Activated naive CD4-positive, alpha-beta T cell treated with Interleukin-2 at 50 U/mL for 16 hours (primary cell): ENCODE data around the gene KRT36.

ENCODE experiments used
- DNase-seq: peaks from one replicate; pipeline ENCODE4 v3.0.0-alpha.2; 2020

Gene KRT36

DNA sequence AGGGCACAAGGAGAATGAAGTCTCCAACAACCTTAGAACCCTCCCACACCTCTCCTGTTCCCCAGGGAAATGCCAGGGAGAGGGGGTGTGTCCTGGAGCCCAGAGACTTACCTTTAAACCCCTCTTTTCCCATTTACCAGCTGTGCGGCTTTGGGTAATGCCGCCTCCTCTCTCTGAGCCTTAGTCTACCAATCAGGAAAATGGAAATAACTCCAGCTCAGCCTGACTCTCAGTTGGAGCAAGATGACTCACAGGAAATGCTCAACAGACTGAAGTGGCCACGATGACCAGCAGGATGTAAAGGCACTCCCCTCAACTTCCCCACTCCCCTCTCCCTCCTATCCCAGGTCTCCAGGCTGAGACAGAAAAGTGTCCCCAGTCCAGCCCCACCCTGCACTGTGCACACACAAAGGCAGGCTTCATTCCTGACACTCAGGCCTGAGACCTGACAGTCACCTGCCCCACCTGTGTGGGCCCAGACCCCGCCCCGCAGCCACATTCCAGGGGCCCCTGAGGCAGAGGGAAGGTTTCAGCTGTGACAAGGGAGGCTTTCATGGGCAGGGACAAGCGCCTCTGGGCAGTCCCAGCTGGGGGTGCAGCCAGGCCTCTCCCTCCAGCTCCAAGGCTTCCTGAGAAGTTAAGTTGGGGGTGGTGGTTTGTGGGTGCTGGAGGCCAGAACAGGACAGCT lies 32.0 kb upstream of the KRT36 start:
- DNase-seq: no peak

DNA sequence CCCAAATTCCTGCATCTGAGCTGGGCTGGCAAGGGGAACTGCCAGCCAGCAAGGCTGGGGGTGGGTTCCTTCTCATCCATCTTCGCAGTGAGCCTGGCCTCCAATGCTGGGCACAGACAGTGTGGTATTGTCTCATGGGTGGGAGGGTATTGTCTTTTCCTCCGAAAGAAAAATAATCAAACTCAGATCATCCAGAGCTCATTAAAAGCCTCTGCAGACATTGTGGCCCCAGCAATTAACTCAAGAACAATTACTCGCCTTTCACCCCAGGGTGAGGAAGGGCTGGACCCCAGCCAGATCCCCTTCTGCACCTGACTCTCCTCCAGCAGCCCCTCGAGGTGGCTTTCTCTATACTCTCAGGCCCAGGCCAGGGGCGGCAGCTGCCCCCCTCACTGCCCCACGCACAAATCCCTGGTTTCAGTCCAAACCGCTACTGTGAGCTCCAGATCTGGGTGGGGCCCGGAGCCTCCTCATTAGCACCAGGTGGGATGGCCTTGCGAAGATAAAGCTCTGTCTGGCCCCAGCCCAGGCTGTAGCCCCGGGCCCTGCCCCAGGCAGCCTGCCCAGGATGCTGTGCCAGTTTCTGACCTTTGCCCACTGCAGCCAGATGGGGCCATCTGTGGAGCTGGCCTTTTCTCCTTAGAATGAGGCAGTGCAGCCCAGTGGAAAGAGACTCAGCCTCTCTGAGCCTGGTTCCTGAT lies 31.3 kb upstream of the KRT36 start:
- no peak for DNase-seq

DNA sequence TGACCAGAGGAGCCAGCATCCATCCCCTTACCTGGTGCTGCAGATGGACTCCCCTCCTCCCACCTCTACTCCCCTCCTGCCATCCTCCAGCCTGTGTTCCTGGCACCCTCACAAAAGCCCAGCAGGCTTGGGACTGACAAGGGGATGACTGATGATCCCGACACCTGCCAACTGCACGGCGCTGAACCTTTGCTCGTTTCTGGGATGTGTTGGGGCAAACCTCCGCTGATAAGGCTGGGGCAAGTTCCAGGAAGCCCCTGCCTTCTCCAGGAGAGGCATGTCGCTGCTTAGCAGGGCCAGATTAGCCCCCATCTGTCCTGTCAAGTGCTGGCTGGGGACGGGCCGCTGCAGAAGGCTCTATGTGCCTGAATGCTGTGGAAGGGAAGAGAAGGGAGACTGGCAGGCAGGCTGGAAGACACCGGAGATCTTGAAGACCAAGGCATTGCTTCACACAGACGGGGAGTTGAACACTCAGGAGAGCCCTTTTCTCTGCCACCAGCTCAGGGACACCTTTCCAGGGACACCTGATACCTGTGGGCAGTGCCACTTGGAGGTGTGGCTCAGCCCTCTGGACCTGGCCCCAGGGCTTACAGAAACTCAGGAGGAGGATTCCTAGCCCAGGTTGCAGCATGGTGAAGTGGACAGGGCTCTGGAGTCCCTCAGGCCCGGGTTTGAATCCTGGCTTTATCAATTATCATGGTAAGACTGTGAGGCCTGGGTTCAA lies 30.0 kb upstream of the KRT36 start:
- DNase-seq: no peak

DNA sequence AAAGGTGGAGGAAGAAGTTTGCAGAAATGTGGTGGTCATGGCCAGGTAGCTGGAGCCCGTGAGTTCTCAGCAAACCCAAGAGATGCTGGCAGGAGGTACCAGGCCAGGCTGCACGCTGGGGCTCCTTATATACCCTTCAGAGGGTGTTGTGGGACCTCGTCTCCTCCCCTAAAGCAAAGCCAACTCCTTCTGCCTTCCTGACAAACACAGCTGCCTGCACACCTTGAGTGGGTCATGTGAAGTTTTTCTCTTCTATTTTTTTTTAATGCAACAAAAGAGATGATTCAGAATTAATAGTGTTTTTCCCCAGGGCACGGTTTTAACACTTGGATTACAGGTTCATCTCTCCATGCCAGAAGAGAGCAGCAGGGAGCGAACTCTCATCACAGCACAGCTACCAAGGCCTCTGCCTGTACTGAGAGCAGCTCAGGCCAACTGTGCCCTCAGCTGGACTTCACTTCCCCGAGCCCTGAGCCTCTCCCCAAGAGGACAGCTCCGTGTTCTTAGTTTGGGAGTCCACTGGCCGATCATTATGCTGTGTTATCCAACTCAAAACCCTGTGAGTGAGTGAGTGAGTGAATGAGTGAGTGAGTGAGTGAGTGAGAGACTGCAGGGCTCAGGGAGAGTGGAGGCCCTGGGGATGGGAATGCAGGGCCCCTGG lies 29.2 kb upstream of the KRT36 start, which contains the start of gene KRT15:
Gene KRT15, minus strand, starts transcription at position 102 of the 661 bp plus-strand sequence. Its CDS starts 63 bp downstream, at position 39.
- DNase-seq: no peak

DNA sequence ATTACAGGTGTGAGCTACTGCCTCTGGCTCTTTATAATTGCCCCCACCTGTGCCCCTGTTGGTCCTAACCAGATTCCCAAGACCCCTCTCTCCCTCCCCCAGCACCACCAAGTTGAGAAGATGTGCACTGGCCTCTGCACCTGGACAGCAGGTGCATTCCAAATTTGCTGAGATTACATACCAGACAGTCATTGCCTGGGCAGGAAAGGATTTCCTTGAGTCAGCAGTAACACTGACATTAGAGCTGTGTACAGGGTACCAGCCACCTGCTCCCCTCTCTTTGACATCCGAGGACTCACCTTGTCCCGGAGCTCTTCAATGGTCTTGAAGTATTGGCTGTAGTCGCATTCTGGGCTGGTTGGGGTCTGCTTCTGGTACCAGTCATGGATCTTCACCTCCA lies 28.3 kb upstream of the KRT36 start:
- no peak for DNase-seq

DNA sequence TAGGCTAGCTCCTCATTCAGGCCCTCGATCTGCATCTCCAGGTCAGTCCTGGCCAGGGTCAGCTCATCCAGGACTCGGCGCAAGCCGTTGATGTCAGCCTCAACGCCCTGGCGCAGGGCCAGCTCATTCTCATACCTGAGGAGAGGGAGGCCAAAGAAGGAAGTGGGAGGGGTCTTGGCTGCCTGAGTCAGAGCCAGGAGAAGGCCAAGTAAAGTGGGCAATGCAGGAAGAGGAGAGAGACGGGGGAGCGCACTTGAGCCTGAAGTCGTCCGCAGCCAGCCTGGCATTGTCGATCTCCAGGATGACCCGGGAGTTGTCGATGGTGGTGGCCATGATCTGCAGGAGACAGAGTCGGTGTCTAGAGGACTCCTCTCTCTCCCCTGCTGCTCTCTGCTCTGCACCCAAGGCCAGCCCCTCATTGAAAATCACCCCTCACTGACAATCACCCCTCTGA lies 27.1 kb upstream of the KRT36 start:
- DNase-seq: no peak

DNA sequence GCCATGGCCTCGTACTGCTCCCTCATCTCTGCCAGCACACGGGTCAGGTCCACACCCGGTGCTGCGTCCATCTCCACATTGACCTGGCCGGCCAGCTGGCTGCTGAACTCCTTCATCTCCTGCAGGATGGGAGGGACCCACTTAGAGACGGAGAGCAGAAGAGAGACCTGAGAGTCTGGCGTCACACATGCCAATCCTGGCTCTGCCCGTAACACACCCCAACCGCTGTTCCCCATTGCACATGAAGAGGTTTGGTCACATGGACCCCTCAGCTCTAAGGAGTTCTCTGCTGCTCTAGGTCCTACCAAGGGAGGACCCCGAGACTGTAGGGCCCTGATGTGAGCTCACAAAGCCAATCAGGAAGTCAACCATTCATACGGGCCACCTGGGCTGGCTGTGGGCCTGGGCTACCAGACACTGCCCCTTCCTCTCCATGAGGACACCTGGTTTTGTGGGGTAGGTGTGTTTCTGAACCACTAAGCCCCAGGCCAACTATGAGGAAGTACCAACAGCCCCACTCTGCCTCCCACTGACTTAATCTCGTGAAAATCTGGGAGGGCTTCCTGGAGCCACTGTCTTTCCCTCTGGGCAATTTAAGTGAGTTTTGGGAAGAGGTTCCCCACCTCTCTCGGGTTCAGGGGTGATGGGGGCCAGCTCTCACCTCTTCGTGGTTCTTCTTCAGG lies 26.6 kb upstream of the KRT36 start:
- no peak for DNase-seq

DNA sequence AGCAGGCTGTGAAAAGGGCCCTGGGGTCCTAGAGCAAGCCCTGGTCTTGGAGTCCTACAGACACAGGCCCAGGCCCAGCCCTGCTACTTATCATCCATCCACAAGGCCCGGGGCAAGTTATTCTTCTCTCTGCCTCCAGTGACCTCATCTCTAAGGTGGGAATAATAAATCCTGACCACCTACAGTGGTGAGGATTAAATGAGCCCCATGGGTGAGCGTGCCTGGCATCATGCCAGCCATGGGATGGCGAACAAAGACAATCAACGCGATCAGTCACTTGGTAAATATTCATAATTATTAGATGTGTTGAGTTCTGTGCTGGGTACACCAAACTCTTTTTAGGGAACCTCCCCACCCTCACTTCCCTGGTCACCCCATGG lies 23.4 kb upstream of the KRT36 start:
- no peak for DNase-seq

DNA sequence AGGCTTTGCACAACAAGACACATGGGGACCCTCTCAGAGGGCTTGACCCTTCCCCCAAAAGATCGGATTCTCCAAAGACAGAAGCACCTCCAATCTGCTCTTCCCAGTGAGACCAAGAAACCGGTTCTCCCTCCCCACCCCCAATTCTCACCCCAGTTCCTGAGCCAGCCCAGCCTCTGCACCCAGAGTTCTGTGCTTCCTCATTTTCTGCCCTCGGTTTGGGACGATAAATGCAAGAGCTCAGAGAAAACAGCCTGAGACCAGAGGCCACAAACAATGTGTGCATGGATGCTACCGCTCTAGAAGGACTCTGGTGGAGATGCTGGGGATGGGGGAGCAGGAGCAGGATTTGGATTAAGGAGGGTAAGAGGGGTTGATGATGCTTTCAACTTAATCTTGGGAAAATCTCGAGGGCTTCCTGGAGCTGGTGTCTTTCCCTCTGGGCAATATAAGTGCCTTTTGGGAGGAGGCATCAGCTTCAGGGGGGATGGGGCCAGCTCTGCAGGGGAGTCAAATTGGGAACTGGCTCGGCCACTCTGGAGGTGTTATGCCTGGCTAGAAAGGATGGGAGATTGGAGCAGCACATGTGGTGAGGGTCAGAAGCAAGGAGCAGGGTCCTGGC lies 22.9 kb upstream of the KRT36 start:
- DNase-seq: no peak

DNA sequence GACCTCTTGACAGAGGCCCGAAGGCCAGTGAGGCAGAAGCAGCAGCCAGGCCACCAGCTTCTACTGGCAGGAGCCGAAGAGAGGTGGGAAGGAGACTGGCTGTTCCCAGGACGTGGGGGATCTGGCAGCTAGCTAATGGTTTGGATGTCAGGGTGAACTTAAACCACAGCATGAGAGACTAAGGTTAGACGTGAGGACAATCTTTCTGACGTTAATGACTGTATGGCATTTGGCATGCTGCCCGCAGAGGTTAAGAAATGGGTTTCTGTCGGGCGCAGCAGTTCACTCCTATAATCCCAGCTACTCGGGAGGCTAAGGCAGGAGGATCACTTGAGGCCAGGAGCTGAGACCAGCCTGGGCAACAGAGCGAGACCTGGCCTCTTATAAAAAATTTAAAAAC lies 22.0 kb upstream of the KRT36 start:
- no peak for DNase-seq

DNA sequence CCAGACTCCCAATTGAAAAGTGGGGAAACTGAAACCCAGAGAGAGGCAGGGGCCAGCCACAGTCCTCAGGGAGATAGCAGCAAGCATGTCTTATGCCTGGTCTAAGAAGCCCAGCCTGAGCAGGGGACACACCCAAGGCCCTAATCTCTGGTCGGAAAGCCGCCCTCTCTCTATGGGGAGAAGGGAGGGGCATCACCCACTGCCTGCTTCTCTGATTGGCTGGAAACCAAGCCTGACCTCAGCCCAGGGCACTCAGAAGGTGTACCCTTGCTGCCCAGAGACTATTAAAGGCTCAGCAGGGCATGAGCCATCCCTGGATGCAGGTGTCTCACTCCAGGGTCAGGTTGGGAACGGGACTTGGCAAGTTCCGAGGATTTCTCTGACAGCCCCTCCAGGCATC lies 21.4 kb upstream of the KRT36 start:
- DNase-seq: no peak

DNA sequence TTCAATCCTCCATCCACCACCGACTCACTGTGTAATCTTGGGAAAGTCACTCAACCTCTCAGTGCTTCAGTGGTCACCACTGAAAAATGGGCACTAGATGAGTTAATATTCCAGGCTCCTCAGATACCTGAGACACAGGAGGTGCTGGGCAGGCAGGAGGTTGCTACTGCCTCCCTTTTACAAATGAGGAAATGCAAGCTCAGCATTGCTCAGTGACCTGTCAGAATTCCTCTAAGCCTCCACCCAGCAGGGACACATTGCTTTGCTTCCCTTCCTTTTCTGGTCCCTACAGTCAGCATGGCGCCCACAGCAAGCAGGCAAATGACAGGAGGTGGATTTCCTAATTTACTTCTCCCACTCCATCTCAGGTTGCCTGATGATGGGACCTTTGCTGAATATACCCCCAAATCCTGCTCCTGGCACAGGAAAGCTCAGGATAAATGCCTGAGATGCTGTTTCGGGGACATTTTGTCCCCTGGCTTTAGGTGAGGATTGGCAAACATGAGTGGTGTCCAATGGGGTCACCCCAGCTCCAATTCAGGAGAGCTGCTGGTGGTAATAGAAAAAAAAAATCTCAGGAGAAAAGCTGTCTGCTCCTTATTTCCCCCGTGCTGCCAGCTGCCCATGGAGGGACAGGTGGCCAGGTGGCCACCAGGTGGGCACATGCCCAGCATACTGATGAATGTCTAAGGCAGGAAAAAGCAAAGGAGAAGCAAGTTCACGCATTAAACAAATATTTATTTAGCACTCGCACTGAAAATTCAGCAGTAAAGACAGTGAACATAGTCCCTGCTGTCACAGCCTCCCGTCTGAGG lies 20.7 kb upstream of the KRT36 start:
- no peak for DNase-seq

DNA sequence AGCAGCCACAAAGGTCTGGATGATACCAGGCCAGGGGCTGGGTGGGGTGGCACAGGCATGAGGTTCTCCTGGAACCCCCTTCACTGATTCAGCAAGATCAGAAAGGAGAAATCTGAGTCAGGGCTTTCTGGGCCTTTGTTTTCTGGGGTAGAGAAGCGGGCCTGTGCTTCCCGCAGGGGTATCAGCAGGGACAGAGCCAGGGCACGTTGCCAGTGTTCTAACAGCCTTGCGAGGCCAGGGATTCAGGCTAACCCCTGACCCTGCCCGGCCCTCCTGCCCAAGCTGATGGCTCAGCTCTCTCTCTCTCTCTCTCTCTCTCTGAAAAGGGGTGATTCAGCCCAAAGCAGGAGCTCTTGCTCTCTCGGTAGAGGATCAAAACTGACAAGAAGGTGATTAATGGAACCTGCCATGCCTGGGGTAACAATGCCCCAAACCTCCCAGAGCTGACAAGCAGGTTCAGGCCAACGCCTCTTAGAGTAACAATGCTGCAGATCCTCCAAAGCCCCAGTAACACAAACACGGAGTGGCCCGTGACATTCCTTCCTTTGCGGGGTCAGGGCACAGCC lies 17.7 kb upstream of the KRT36 start:
- no peak for DNase-seq

DNA sequence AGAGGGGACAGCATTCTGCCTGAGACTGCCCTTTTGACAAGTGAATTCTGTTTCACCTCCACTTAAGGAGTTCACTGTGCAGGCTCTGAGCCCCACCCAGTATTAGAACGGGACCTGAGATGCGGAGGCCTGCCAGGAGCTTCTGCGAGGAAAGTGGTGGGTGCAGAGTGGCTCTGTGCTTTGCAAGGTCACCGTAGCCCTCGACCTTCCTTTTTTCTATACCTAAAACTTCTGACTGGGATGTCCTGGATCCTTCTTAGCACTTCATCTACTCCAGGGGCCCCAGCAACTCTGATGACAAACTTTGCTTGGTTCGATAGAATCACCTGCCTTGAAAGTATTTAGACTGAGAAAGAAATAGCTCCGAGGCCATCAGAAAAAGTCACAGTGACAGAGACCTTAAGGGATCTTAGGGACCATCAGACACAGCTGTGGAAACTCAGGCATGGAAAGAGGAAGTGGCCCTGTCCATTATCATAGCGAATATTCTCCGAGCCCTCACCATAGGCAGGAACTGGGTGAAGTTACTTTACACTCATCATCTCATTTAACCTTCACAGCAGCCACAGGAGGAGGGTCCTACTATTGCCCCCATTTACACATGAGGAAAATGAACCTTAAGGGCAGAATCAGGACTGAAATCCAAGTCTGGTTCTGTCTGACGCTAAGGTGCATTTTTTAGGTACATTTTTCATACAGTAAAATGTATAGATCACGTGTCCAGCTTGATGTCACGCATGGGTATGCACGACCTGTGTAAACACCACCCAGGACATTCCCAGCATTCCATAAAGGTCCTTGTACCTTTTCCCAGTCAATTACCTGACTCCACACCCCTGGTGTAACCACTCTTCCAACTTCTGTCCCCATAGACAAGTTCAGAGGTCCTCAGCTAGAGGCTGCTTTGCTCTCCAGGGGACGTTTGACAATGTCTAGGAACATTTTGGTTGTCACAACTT lies 16.4 kb upstream of the KRT36 start:
- no peak for DNase-seq

DNA sequence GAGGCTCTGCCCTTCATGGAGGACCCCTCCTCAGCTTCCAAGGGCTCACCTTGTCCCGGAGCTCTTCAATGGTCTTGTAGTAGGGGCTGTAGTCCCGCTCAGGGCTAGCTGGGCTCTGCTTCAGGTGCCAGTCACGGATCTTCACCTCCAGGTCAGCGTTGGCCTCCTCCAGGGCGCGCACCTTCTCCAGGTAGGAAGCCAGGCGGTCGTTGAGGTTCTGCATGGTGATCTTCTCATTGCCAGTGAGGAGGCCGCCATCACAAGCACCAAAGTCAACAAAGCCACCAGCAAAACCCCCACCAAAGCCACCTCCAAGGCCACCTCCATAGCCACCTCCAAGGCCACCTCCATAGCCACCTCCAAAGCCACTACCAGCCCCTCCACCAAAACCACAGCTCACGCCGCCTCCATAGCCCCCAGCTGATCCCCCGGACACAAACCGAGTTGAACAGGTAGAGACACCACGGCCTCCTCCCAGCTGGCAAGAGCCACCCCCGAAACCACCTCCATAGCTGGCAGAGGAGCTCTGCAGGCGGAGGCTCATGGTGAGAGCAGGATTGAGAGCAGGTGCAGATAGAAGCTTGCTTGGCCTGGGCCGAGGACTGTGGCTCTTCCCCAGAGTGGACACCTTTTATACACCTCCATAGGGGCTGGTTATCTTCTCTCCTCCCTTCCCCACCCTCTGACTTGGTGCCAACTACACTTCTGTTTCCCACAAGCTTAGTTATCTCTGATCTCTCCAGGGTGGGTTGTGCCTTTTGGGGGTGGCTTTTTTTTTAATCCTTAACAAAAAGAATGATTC lies 15.5 kb upstream of the KRT36 start, which contains the start of gene KRT13:
Gene KRT13, minus strand, starts transcription at position 606 of the 802 bp plus-strand sequence. Its CDS starts 62 bp downstream, at position 544.
- no peak for DNase-seq

DNA sequence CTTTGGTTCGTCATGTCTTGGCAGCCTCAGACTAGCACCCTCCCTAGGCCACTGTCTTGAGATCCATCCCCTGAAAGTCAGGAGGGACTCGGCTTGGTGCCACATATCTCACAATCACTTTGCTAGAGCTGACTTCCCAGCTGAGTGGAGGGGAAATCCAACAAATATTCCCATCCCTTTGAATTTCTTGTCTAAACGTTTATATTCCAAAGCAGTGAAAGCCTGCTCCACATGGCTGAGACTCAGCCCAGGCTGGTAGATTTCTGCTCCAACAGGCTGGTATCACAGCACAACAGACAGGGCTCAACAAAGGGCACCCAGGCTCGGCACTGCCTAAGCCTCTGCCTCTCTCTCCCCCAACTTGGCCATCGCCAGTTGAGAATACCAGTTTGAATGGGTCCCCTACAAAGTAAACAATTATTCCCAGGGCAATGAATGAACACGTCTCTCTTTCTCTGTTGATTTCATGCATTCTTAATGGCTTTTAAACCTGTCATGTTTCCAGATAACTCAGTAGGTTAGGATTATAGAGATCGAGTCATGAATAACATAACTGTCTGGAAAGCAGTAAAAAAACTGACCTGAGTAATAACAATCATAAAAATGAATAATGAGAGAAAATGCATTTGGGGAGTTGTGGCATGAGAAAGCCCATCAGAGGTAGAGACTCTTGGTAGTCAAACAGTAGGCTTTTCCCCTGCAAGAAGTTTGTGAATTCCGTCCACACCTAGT lies 14.7 kb upstream of the KRT36 start:
- DNase-seq: no peak

DNA sequence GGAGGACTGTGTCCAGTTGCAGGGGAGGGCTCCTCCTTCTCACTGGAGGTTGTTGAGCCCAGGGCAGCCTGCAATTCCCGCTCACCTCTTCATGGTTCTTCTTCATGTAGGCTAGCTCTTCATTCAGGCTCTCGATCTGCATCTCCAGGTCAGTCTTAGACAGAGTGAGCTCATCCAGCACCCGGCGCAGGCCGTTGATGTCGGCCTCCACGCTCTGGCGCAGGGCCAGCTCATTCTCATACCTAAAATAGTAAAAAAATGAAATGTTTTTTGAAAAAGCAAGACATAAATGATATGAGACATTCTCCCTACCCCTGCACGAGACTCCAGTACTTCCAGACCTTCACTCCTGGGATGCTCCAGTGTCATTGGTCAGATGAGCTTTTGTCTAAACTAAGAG lies 13.5 kb upstream of the KRT36 start:
- DNase-seq: no peak
